Hindlimb muscle (tissue), 1 donor: ENCODE data around the gene MLPH. TPM values are rescaled to one million over a fixed set of nuclear protein-coding genes. Genes with fewer than 3 reads are reported as not detected.
"Not testable (repeated sequence)": the region's sequence is repeated elsewhere in the genome, so short reads cannot be mapped to it uniquely, and the experiment has no call there.

Source experiments
- DNase-seq: peaks from one replicate; pipeline ENCODE4 v3.0.0-alpha.2; 2013
- polyA plus RNA-seq: library from polyadenylated mRNA; unstranded; fragments of 120-200 nt; gene quantifications from one replicate; pipeline ENCODE4 v1.2.1, GENCODE V29; 2013; ENCODE audit not compliant: insufficient read length

MLPH gene
- polyA plus RNA-seq, 1 donor: 0.85 TPM

DNA sequence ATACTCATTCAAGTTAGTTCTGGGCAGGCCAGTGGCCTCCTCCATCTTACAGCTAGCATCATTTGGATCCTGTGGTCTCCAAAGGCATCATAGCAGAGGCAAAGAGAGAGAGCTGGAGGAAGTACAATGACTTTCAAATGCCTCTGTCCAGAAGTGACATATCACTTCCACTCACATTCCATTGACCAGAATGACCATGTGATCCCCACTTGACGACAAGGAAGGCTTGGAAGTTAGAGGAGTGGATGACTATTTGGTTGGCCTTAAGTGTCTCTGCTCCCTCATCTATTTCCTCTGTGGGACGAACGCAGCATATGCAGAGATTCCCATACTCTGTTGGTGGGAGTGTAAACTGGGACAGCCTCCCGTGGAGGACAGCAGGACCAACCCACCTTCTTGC lies 27.8 kb upstream of the MLPH start:
- DNase-seq: no peak

DNA sequence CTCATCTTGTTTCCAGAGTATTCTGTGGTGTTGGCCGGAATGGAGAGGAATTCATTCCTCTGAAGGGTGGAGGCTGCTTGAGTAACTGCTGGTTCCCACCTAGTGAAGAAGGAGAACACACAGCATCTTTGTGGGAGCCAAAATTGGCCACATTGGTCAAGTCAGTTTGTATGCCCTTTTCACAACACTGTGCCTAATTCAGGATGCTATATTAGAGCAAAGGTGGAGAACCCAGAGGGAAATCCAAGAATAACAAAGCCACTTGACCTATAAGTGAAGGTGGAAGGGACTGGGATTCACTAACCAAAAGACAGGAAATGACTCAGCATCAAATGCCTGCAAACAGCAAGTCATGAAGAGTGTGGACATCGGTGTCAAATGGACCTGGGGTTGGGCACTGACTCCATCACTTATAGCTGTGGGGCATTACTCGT lies 27.3 kb upstream of the MLPH start:
- DNase-seq: no peak

DNA sequence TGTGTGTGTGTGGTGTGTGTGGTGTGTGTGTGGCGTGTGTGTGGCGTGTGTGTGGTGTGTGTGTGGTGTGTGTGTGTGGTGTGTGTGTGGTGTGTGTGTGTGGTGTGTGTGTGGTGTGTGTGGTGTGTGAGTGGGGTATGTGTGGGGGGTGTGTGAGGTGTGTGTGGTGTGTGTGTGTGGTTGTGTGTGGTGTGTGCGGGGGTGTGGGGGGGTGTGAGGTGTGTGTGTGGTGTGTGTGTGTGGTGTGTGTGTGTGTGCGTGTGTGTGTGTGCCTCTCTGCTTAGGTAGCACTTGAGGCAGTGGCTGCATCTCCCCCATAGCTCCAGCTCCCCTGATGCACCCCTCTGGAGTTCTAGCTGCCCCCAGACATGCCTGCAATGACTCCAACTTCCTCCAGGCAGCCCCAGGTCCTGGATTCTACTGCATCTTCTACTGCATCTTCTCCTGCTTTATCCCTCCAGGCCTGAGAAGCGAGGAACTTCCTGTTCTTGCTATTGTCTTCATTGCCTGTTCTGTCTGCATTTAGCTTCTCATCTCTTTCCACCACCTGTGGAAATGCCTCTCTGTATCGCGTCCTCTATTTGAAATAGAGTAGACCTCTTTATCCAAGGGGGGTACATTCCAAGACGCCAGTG lies 22.2 kb upstream of the MLPH start:
- DNase-seq: no peak

DNA sequence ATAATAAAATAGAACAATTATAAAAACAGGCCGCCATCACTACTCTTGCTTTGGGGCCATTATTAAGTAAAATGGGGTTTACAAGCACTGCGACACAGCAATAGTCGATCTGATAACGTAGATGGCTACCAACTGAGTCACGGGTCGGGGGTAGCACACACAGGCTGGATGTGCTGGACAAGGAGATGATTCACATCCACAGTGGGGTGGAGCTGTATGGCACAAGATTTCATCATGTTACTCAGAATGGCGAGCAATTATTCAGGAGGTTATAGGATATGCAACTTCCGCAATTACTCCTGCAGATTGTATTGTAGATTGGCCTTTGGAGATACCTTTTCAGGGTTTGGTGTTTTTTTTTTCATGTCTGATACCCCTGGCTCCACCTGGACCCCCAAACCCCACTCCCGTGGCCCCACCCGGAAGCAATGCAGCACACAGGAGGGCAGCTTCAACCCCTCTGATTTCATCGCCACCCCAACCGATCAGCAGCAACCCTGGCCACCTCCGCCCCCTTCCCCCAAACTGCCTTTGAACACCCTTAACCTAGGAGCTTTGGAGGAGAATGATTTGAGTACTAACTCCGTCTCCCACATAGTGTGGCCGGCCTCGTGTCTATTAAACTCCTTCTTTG lies 21.4 kb upstream of the MLPH start:
- no peak for DNase-seq

DNA sequence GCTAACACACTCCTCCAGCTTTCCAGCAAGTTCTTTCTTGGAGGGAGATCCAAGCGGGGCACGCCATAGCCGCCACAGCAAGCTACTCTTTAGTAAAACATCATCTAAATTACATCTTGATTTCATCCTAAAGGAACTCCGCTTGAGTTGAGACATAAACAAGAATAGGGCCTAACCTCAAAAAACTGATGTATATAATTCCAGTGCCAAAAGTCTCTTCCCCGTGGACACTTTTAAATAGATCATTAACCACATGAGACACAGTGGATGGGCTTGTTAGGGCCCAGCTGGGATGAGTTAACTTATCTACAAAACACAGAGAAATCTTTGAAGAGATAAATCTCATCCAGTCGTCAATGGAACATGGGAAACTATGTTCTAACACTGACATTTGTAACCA lies 20.8 kb upstream of the MLPH start:
- DNase-seq: no peak

DNA sequence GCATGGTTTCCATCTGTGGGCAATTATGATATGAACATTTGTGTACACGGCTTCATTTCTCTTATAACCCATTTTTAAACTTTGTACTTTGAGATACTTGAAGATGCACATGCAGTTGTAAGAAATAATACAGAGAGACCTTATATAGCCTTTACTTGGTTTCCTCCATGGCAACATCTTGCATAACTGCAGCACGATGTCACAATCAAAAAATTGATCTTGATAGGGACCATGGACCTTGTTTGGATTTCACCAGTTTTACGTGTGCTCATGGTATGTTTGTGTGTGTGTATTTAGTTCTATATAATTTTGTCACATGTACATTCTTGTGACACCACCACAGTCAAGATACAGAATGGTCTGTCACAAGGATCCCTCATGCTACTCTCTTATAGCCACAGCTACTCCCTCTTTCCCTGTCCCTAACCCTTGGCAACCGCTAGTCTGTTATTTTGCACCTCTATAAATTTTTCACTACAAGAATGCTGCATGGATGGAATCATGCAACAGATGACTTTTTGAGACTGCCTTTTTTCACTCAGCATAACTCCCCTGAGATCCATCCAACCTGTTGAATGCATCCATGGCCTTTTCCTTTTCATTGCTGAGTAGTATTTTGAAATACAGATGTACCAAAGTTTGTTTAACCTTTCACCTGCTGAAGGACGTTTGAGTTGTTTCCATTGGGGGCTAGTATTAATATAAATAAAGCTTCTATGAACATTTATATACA lies 19.4 kb upstream of the MLPH start:
- no peak for DNase-seq

DNA sequence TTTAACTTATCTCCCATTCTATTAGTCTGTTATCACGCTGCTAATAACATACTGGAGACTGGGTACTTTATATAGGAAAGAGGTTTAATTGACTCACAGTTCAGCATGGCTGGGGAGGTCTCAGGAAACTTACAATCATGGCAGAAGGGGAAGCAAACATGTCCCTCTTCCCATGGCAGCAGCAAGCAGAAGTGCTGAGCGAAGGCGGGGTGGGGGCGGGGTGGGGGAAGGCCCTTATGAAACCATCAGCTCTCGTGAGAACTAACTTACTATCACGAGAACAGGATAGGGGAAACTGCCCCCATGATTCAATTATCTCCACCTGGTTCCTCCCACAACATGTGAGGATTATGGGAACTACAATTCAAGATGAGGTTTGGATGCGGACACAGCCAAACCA lies 17.6 kb upstream of the MLPH start:
- not testable (repeated sequence) for DNase-seq

DNA sequence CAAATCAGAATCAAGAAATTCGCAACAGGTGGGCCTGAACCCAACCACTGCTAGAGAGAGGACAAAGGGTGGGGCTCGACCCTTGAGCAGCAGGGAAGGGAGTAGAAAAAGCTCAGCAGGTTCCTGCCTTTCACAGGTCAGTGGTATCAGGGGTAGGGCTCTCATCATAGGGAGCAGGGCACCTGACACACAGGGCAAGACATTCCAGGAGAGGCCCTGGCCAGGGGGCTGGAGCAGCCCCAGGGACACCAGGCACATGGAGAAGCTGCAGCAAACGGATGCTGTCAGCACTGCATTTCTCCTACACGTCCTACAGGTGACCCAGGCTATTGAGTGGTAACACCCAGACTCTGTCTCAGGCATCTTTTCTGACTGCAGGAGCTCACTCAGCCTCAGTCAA lies 17.2 kb upstream of the MLPH start:
- DNase-seq: no peak

DNA sequence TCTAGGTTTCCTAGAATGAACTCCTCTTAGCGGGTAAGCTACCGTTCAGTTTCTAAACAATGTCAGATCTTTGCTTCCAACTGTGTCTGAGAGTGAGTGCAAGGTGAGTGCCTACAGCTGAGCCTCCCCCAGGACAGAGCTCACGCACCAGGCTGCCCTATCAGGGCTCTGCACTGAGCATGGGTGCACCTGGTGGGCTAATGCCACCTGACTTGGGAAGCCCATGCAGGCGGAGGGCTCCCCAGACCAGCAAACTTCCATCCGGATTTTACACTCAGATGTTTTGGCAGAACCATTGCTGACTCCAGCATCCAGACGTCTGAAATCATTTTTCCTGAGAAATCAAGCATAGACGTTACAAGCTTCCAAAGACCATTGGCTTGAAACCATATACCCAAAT lies 16.1 kb upstream of the MLPH start:
- DNase-seq: no peak

DNA sequence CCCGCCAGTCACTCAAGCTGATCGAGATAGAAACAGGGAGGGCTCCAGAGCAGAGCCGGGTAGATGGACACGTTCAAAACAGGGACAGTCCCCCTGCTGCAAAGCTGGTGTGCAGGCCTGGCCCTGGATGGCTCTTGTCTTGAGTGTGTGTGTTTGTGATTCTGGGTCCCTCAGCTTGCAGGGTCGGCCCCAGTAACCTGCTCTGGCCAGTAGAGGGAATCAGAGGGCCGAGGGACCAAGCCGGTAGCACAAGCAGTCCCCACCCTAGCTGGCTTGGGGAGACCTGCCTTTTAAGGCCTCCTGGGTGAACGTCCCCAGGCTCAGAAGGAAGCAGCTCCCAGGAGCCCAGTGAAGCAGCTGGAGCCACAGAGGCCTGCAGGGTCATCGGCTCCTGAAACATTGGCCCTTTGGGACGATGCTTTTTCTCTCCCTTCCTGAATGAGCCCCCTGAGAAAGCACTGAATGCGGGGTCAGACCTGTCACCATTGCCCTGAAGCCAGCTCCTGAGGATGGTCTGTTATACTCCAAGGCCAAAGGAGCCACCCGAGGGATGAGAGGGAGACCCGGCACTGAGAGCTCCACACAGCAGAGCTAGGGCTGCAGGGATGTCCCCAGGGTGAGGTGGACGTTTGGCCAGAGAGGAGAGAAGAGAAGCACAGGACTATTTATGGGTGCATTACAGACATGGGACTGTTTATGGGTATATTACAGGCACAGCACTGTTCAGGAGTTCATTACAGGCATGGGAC lies 15.4 kb upstream of the MLPH start:
- no peak for DNase-seq

DNA sequence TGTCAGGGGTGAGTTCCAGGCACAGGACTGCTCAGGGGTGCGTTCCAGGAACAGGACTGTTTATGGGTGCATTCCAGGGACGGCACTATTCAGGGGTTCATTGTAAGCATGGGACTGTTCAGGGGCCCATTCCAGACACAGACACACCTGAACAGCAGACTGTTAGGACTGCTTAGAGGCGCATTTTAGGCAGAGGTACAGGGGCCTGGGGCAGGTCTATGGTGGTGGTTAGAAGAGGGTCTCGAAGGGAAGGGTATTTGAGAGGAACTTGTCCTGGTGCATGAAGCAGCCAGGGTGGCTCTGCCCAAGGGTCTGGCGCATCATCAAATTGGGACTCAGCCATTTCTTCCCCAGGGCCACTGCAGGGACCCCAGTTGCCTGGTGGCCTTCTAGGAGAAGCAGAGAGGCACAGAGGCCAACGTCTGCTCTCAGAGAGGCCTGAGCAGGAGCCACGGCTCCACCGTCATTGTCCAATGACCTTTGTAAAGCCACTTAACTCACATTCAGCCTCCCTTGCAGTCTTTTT lies 14.8 kb upstream of the MLPH start:
- DNase-seq: no peak

DNA sequence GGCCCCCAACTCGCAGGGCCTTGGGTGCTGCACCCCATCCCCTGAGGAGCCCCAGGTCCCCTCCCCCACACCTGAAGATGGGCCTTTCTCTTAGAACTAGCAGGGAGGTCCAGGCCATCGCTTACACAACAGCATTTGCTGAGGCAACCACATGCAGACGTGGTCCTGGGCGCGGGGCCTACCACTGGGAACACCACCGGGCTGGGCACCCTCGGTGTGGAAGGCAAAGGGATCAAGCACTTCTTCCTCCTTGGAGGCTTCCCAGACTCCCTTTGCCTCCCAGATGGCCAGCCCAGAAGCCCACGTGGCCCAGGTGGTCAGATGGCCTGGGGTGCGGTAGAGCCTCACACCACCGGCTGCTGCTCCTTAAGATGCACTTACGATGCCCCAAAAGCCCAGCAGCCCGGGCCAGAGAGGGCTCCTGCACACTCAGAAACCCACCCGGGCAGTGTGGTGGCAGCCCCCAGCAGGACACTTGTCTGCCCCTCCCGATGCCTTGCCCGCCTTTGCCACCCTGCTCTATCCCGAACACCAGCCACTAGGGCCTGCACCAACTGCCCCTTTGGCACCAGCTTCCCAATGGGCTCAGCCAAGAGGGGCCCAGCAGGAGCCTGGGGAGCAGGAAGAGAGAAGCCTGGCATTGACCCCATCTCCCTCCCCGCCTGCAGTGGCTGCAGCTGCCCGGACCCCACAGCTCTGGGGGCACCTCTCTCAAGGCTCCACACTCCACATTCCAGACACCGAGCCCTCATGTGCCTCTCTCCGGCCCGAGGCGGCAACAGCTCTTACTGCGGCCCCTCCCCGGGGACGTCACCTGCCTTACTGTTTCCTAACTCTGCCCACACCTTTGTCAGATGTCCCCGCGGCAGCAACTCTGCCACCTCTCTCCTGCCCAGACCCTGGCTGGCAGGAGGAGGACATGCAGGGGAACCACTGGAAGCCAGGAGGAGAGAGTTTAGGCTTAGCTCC lies 13.9 kb upstream of the MLPH start:
- no peak for DNase-seq

DNA sequence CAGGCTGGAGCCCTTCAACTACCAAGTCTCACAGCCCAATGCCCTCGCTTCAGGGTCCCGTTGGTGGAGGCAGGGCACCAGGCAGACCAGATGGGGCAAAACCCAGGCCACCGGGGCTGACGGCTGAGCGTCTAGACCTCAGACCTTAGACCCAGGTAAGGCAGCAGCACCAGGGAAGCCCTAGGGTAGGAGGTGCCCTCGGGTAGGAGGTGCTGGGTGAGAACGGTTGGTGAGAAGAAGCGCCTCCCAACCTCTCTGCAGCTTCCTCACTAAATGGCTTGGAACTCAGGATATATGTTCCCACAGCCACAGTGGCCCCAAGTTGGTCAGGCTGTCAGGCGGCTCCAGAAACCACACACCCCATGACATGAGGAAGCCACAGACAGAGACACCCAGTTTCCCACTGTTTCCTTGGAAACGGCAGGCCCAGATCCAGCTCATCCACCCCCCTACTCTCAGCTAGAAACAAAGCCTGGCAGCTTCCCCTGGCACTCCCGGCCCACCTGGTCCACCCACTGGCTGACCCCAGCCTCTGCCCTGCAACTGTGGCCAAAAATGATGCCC lies 13.1 kb upstream of the MLPH start:
- peak; percentile 34 for DNase-seq

DNA sequence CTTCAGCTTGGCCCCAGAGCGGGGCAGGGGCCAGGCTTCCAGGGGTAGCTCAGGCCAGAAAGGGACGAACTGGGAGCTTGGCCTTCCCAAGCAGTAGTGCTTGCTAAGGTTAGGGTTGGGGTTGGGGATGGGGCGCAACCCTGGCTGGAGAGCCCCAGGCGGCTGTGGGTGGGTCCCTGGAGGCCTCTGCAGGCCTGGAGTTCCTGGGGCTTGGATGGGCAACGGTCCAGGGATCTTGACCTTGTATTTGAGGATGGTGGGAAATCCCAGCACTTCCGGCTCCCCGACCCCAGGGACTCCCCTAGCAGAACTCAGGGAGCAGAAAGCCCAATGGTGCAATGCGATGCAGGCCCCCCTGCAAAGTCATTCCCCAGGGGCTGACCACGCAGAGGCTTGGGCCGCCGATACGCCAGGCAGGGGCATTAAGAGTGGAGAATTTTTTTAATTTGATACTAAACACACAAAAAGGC lies 12.6 kb upstream of the MLPH start:
- DNase-seq: peak; percentile 32

DNA sequence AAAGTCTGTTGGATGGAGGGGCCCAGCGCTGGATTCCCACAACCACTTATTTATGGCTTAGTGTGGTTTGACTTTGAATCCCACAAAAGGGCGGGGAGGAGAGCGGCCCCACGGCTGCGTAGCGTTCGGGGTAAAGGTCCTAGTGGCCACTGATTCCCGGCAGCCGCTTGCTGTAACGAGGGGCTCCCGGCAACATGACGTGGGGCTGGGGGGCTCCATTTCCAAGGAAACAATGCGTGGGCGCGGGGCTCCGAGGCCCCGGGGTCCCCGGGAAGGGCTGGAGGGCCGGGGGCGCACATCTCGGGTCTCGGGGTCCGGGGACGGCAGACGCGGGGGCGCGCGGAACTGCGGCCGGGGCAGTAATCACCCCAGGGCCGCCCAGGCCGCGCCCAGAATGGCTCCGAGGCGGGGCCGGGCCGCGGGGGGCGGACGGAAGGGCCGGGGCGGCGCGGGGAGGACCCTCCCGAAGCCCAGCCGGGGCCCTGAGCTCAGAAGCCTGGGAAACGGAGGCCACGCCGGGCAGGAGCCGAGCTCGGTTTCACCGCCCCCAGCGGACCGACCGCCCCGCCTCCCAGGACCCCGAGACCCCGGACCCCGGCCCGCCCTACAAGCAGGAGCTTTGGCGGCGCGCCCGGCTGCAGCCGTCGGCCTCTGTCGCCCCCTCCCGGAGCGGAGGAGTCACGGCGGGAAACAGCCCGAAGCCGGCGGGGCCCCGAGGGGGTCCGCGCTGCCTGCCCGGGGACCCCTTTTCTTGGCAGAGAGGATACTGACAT lies 11.9 kb upstream of the MLPH start:
- DNase-seq: peak; percentile 88

DNA sequence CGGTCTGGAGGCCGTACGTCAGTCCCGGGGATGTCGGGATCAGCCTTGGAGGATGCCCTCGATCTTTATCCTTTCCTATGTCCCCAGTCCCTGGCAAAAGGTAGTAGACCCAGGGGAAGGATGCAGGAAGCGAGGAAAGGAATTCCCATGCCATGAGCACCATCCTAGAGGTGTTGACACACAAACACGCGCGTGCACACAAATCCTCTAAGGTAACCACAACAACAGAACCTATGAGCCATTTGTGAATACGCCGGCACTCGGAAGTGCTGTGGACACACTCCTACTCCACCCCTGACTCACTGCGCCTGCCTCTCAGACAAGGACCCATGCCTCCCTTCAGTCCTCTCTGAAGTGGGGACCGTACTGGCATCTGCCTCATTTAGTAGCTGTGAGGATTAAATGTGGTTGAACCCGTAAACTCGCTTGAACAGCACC lies 11.3 kb upstream of the MLPH start:
- DNase-seq: no peak

DNA sequence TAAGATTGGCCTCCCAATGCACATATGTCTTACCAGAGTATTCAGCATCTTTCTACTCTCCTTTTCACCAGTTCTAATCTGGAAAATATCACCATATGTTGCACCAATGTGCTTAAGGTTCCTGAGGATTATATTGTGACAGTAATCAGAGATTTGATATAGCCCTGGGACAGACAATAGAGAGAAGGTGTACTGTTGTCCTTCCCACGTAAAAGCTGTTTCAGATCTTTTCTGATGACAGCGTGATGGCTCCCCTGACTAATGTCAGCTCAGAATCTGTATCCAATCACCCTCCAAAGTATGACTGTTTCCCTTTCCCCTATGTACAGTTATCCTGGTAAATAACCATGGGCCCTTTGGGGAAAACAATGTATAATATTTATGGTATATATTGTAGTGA lies 9.0 kb upstream of the MLPH start:
- DNase-seq: no peak

DNA sequence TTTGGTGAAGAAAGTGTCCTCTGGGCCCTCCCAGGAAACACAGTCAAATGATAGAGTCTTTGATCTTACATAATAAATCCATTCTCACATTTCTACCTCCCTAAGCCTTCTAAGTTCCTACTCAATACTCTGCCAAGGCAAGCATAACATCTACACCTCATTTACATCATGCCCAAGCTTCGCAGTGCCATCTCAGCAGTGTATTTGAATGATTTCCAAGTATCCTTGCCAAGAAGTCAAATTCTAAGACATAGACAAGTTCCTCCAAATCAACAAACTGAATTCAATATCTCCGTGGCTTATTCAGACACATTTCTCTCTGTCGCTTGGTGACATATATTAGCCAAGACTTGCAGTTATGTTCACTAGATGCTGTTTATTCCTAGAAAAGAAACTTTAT lies 8.1 kb upstream of the MLPH start:
- DNase-seq: no peak

DNA sequence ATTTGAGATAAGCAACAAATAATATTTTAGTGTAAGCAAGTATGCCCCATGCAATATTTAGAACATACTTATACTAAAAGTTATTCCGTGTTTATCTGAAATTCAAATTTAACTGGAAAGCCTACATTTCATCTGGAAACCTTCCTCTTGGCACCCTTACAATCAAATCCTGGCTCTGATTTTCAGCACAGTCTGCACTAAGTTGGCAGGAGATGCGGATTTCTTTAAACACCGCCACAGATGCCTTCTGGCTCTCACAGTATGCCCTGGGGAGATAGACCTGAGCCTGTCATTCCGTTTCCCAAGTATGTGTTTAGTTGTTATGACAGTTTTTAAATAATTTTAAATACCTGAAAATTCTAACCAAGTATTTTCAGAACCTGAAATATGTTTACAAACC lies 7.3 kb upstream of the MLPH start:
- peak; percentile 47 for DNase-seq

DNA sequence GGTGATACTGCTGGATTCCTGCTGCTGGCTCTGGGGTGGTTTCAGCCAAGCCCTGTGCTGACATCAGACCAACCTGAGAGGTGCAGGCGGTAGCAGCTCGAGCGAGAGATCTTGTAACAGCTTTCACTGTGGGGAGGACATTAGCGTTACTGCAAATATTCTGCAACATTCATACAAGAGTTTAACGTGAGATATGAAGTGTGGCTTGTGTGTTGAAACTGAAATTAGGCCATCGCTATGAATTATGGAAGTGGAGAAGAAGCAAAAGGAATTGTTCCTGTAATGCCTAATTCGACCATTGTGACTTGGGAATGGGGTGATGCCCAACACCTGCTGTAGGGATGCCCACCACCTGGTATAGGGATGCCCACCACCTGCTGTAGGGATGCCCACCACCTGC lies 6.5 kb upstream of the MLPH start:
- DNase-seq: no peak
